T-helper 17 cell (primary cell): ENCODE measurements around the gene PPP2R2C. TPM values are rescaled to one million over a fixed set of nuclear protein-coding genes. Genes with fewer than 3 reads are reported as not detected.

ENCODE experiments used
- ATAC-seq: fragments of 150-1000 bp; cut with Tn5 transposase; 2 replicates; pipeline ENCODE4 v1.10.0; 2021; ENCODE audit warnings: mild to moderate bottlenecking, moderate library complexity
- DNase-seq, 3 donors: peaks; one replicate each; pipeline versions ENCODE4 v3.0.0 to v3.0.0-alpha.2; 2020 to 2021
- H3K9me3 ChIP-seq: one replicate; pipeline ENCODE4 v1.7.0; 2013; ENCODE audit warnings: low read length, mild to moderate bottlenecking; ENCODE audit not compliant: control insufficient read depth, poor library complexity, severe bottlenecking
- H3K27ac Mint-ChIP-seq: one replicate; pipeline ENCODE4 v1.8.0; 2022; ENCODE audit warnings: mild to moderate bottlenecking, moderate library complexity, mixed read lengths
- H3K27me3 Mint-ChIP-seq: one replicate; pipeline ENCODE4 v1.8.0; 2022; ENCODE audit warnings: mixed read lengths
- H3K36me3 Mint-ChIP-seq: one replicate; pipeline ENCODE4 v1.8.0; 2022; ENCODE audit warnings: low read depth, mixed read lengths
- H3K4me1 Mint-ChIP-seq: one replicate; pipeline ENCODE4 v1.8.0; 2022; ENCODE audit warnings: mild to moderate bottlenecking, mixed read lengths
- H3K4me3 Mint-ChIP-seq: one replicate; pipeline ENCODE4 v1.8.0; 2022; ENCODE audit warnings: mild to moderate bottlenecking, moderate library complexity, mixed read lengths
- total RNA-seq, 4 donors: library from RNA in 2 of 4; stranded (reverse) in 2 of 4; gene quantifications; one replicate each; pipeline ENCODE4 v1.2.3 and lab custom pipeline; 2022 to 2026

PPP2R2C gene
- total RNA-seq, 2 donors from 2014 or later = not detected

DNA sequence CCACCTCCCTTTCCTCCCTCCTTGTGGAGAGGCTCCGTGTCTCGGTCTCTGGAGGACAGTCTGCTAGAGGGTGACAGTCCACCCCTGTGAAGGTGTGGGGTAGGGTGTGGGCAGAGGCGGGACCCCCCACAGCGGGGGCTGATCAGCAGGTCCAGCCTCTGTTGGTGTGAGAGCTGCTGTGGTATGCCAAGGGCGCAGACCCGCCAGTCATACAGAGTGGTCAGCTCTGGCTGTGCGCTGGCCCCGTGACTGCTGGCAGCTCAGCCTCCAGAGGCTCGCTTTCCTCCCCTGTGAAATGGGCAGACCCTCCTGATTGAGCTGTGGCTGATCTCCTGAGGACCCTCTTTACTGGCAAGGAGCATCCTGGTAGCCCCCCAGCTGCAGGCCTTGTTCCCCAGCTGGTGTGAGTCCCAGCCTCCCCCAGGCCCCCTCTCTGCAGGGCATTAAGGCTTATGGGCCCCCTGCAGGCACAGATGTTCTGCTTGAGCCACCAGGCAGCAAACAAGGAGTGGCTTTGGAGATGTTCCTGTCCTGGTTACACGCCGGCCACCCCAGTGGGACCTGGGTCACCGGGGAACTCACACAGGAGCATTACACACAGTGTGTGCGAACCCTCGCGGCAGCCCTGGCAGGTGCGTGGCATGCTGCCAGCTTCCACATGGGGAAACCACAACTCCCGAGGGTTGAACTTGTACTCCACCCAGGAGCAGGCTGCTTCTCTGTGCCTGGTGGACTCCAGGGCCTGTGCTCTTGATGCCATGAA lies 76.8 kb downstream of the PPP2R2C start:
- no peak for DNase-seq
- H3K36me3 Mint-ChIP-seq = peaks cover 5% of the 10 kb centered on the region
- peaks cover 54% of the 10 kb centered on the region for H3K27me3 Mint-ChIP-seq
- H3K4me3 Mint-ChIP-seq = no peak overlapping the region
- H3K9me3 ChIP-seq = no peaks in the 10 kb centered on the region
- no peak for ATAC-seq
- no peak overlapping the region for H3K27ac Mint-ChIP-seq
- peaks cover 4% of the 10 kb centered on the region for H3K4me1 Mint-ChIP-seq

DNA sequence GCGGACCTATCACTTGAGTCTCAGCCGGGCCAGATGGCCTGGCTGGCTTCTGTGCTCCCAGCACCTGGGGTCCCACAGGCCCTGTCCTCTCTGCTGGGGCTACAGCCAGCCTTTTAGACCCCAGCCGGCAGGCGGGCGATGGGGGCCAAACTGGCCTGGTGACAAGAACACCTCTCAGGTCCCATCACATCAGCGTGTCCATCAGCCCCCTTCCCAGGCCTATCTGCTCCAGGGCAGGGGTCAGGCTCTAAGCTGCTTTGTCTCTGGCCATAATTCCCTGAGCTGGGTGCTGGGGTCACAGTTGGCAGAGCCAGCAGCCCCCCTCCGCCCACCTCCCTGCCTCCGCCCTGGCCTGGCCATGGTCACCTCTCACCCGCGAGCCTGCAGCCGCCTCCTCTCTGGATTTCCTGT lies 77.7 kb downstream of the PPP2R2C start:
- H3K27ac Mint-ChIP-seq = no peak overlapping the region
- no peak for ATAC-seq
- H3K9me3 ChIP-seq = no peaks in the 10 kb centered on the region
- peaks cover 5% of the 10 kb centered on the region for H3K36me3 Mint-ChIP-seq
- no peak for DNase-seq
- H3K4me1 Mint-ChIP-seq = peaks cover 4% of the 10 kb centered on the region
- H3K4me3 Mint-ChIP-seq = no peak overlapping the region
- H3K27me3 Mint-ChIP-seq = peaks cover 46% of the 10 kb centered on the region

GRCh38 chr4:6393544-6394475 lies 78.6 kb downstream of the PPP2R2C start:
- no peak for ATAC-seq

DNA sequence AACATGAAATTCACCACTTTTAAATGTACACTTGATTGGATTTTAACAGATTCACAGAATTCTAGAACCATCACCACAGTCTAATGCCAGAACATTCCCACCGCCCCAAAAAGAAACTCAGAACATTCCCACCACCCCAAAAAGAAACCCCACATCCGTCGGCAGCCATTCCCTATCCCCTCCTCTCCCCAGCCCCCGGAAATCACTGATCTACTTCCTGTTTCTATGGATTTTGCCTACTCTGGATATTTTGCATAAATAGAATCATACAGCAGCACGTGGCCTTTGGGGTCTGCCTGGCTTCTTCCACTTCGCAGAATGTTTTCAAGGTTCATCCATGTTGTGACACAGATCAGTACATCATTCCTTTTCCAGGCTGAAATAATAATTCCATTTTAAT lies 79.3 kb downstream of the PPP2R2C start:
- Mint-ChIP-seq H3K27me3 (peaks cover 38% of the 10 kb centered on the region), H3K4me1 (peaks cover 7% of the 10 kb centered on the region), H3K4me3 (no peak overlapping the region), H3K36me3 (peaks cover 5% of the 10 kb centered on the region), H3K27ac (no peak overlapping the region)
- no peaks in the 10 kb centered on the region for H3K9me3 ChIP-seq
- no peak for DNase-seq
- ATAC-seq = no peak

More at GRCh38 chr4:6393544-6394475, 78.6 kb downstream of the PPP2R2C start:
- Mint-ChIP-seq H3K4me1 (peaks cover 5% of the 10 kb centered on the region), H3K27ac (no peak overlapping the region), H3K27me3 (peaks cover 46% of the 10 kb centered on the region), H3K36me3 (peaks cover 5% of the 10 kb centered on the region), H3K4me3 (no peak overlapping the region)
- DNase-seq = no peak
- no peaks in the 10 kb centered on the region for H3K9me3 ChIP-seq

GRCh38 chr4:6392407-6392806 lies 80.0 kb downstream of the PPP2R2C start:
- Mint-ChIP-seq H3K4me3 (no peak overlapping the region), H3K36me3 (peaks cover 5% of the 10 kb centered on the region), H3K27ac (no peak overlapping the region), H3K27me3 (peaks cover 32% of the 10 kb centered on the region), H3K4me1 (peaks cover 7% of the 10 kb centered on the region)
- DNase-seq (no peak), ATAC-seq (no peak)
- no peaks in the 10 kb centered on the region for H3K9me3 ChIP-seq

GRCh38 chr4:6391852-6392188 lies 80.6 kb downstream of the PPP2R2C start:
- H3K9me3 ChIP-seq = no peaks in the 10 kb centered on the region
- Mint-ChIP-seq H3K4me3 (no peak overlapping the region), H3K4me1 (peaks cover 7% of the 10 kb centered on the region), H3K36me3 (peaks cover 5% of the 10 kb centered on the region), H3K27me3 (peaks cover 26% of the 10 kb centered on the region), H3K27ac (no peak overlapping the region)
- DNase-seq (no peak), ATAC-seq (no peak)

- DNase-seq = no peak
- no peak overlapping the region for H3K4me3 Mint-ChIP-seq
- H3K4me1 Mint-ChIP-seq = peaks cover 7% of the 10 kb centered on the region
- H3K27ac Mint-ChIP-seq = no peak overlapping the region
- H3K9me3 ChIP-seq = no peaks in the 10 kb centered on the region
- peaks cover 28% of the 10 kb centered on the region for H3K27me3 Mint-ChIP-seq
- H3K36me3 Mint-ChIP-seq = peaks cover 5% of the 10 kb centered on the region
- no peak for ATAC-seq
Measured at GRCh38 chr4:6391186-6391851, 81.1 kb downstream of the PPP2R2C start.

GRCh38 chr4:6390356-6390755 lies 82.1 kb downstream of the PPP2R2C start:
- Mint-ChIP-seq H3K36me3 (peaks cover 5% of the 10 kb centered on the region), H3K27ac (no peak overlapping the region), H3K27me3 (peaks cover 31% of the 10 kb centered on the region), H3K4me3 (no peak overlapping the region), H3K4me1 (peaks cover 7% of the 10 kb centered on the region)
- ATAC-seq (no peak), DNase-seq (no peak)
- no peaks in the 10 kb centered on the region for H3K9me3 ChIP-seq

DNA sequence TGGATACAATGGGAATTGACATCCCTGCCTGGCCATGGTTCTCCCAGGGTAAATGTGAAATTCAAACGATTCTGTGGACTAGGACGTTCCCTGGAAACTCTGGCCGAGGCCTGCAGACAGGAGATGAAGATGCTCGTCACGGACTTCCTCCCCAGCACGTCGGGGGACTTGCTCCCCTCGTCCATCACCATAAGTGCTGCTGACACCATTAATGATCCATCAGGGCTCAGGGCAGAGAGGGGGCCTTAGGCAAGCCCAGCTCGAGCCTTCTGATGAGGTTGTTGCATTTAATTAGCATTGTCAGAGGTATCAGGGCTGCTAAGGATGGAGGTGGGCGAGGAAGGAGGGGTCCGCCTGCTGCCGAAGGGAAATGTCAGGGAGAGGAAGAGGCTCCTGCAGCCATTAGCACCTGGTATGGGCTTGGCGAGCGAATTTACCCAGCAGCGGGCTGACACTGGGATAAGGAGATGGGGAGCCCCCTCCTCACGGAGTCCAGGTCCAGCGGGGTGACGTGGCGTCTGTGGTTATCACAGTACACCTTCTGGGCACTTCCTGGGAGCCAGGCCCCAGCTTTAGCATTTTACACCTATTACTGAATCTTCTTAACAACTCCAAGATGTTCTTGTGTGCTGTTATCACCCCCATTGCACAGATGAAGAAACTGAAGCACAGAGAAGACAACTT lies 83.1 kb downstream of the PPP2R2C start:
- Mint-ChIP-seq H3K4me3 (no peak overlapping the region), H3K36me3 (peaks cover 2% of the 10 kb centered on the region), H3K27ac (no peak overlapping the region), H3K4me1 (peaks cover 7% of the 10 kb centered on the region), H3K27me3 (peaks cover 34% of the 10 kb centered on the region)
- no peak for DNase-seq
- ATAC-seq = no peak
- no peaks in the 10 kb centered on the region for H3K9me3 ChIP-seq

DNA sequence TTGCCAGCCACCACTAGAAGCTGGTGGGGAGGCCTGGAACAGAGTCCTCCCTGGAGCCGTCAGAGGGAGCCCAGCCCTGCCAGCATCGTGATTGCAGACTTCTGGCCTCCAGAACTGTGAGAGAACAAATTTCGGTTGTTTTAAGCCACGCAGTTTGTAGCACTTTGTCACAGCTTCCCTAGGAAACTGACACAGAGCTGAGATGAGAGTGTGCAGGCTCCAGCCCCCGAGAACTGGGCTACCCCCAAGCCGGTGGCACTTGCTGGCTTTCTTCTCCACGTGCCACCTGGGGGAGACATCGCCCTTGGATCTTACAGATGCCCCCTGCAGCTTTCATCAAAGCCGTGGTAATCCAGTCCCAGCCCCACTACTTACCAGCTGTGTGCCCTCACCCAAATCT lies 83.7 kb downstream of the PPP2R2C start:
- ATAC-seq = no peak
- DNase-seq = no peak
- Mint-ChIP-seq H3K27ac (no peak overlapping the region), H3K4me1 (peaks cover 7% of the 10 kb centered on the region), H3K27me3 (peaks cover 38% of the 10 kb centered on the region), H3K36me3 (peaks cover 2% of the 10 kb centered on the region), H3K4me3 (no peak overlapping the region)
- no peaks in the 10 kb centered on the region for H3K9me3 ChIP-seq

GRCh38 chr4:6387946-6388345 lies 84.5 kb downstream of the PPP2R2C start:
- ATAC-seq = no peak
- DNase-seq = no peak
- Mint-ChIP-seq H3K4me1 (peaks cover 4% of the 10 kb centered on the region), H3K27ac (no peak overlapping the region), H3K36me3 (peaks cover 4% of the 10 kb centered on the region), H3K4me3 (no peak overlapping the region), H3K27me3 (peaks cover 43% of the 10 kb centered on the region)
- no peaks in the 10 kb centered on the region for H3K9me3 ChIP-seq

- no peak for DNase-seq
- peaks cover 47% of the 10 kb centered on the region for H3K27me3 Mint-ChIP-seq
- peak overlapping the region; percentile 51 for H3K27ac Mint-ChIP-seq
- H3K4me3 Mint-ChIP-seq = no peak overlapping the region
- no peaks in the 10 kb centered on the region for H3K9me3 ChIP-seq
- no peak for ATAC-seq
- H3K4me1 Mint-ChIP-seq = peaks cover 5% of the 10 kb centered on the region
- peaks cover 6% of the 10 kb centered on the region for H3K36me3 Mint-ChIP-seq
Measured at GRCh38 chr4:6386091-6386490, 86.3 kb downstream of the PPP2R2C start.

GRCh38 chr4:6385288-6385687 lies 87.1 kb downstream of the PPP2R2C start:
- no peak for DNase-seq
- peaks cover 5% of the 10 kb centered on the region for H3K4me1 Mint-ChIP-seq
- H3K27ac Mint-ChIP-seq = no peak overlapping the region
- no peak for ATAC-seq
- H3K4me3 Mint-ChIP-seq = no peak overlapping the region
- peaks cover 43% of the 10 kb centered on the region for H3K27me3 Mint-ChIP-seq
- H3K9me3 ChIP-seq = no peaks in the 10 kb centered on the region
- peaks cover 6% of the 10 kb centered on the region for H3K36me3 Mint-ChIP-seq
